ENCODE data around the gene ZNF655. TPM values are rescaled to one million over a fixed set of nuclear protein-coding genes. Genes with fewer than 3 reads are reported as not detected.

The ZNF655 gene
- polyA plus RNA-seq, 1 donor (not counting 4 experiments of a cell fraction or from before 2014, with no cell fraction given): 71.1 TPM

GRCh38 chr7:99605527-99605926 is 47.1 kb downstream of the ZNF655 start:
- Histone ChIP-seq H3K9me3 (ENCODE audit: control insufficient read depth, low read depth, low read length) (no peaks in the 10 kb centered on the region), H2AFZ (ENCODE audit: control insufficient read depth, low read length) (no peak overlapping the region), H3K36me3 (ENCODE audit: control insufficient read depth in 2 of 2, extremely low read depth in 1 of 2, insufficient read depth in 2 of 2, low read length in 2 of 2) (no peaks in the 10 kb centered on the region), H3K27me3 (ENCODE audit: control insufficient read depth, extremely low read depth, insufficient read depth, low read length) (no peaks in the 10 kb centered on the region), H3K27ac (ENCODE audit: control insufficient read depth, insufficient read depth, low read length) (no peak overlapping the region), H3K9ac (ENCODE audit: control insufficient read depth, extremely low read depth, insufficient read depth, low read length) (no peak overlapping the region), H4K20me1 (ENCODE audit: control insufficient read depth, extremely low read depth, insufficient read depth, low read length) (no peaks in the 10 kb centered on the region), H3K4me2 (ENCODE audit: control insufficient read depth, extremely low read depth, insufficient read depth, low read depth, low read length) (no peak overlapping the region), H3K4me1 (ENCODE audit: control insufficient read depth, extremely low read depth, insufficient read depth, low read length) (no peaks in the 10 kb centered on the region), H3K79me2 (ENCODE audit: control insufficient read depth, insufficient read depth, low read length) (no peaks in the 10 kb centered on the region), H3K4me3 (ENCODE audit: control insufficient read depth in 2 of 3, extremely low read depth in 1 of 3, insufficient read depth in 2 of 3, low read depth in 1 of 3, low read length in 3 of 3) (no peak overlapping the region), H3K9me1 (ENCODE audit: control insufficient read depth, extremely low read depth, insufficient read depth, low read length) (no peaks in the 10 kb centered on the region)
- no peak for FAIRE-seq
- DNase-seq (ENCODE audit: low read depth, low spot score): no peak
- dilution Hi-C loops (cut with MboI; ENCODE audit: extremely low pct_ligation_motif_present, low sequenced_read_pairs): no loop called here
- TF ChIP-seq CTCF (optimal IDR thresholded peaks at IDR 0.05 in 1 of 3, IDR thresholded peaks at IDR 0.05 in 1 of 3, conservative IDR thresholded peaks at IDR 0.05 in 1 of 3; ENCODE audit: extremely low read depth in 1 of 3, insufficient read depth in 2 of 3, low read length in 3 of 3) (no peak), EZH2 (IDR thresholded peaks at IDR 0.05; ENCODE audit: low read length) (no peak)

DNA sequence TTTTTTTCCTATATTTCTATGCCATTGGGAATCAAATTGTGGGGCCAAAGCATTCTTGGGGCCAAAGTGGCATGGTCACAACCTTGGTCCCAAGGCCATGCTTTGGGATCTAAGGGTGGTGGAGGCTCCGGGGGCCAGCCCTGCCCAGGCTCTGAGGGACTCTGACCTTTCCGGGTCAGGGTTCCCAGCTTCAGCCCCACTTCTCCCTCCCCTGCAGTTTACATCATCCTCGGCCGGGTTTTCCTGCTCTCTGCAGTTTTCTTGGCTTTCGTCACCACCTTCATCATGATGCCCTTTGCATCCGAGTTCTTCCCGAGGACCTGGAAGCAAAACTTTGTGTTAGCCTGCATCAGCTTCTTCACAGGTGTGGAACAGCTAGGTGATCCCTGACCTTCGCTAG is 48.1 kb downstream of the ZNF655 start:
- Histone ChIP-seq H3K27me3 (ENCODE audit: control insufficient read depth, extremely low read depth, insufficient read depth, low read length) (no peaks in the 10 kb centered on the region), H3K9ac (ENCODE audit: control insufficient read depth, extremely low read depth, insufficient read depth, low read length) (no peak overlapping the region), H3K79me2 (ENCODE audit: control insufficient read depth, insufficient read depth, low read length) (no peaks in the 10 kb centered on the region), H3K9me1 (ENCODE audit: control insufficient read depth, extremely low read depth, insufficient read depth, low read length) (no peaks in the 10 kb centered on the region), H3K9me3 (ENCODE audit: control insufficient read depth, low read depth, low read length) (no peaks in the 10 kb centered on the region), H2AFZ (ENCODE audit: control insufficient read depth, low read length) (no peak overlapping the region), H3K27ac (ENCODE audit: control insufficient read depth, insufficient read depth, low read length) (no peak overlapping the region), H3K4me1 (ENCODE audit: control insufficient read depth, extremely low read depth, insufficient read depth, low read length) (no peaks in the 10 kb centered on the region), H4K20me1 (ENCODE audit: control insufficient read depth, extremely low read depth, insufficient read depth, low read length) (no peaks in the 10 kb centered on the region), H3K4me3 (ENCODE audit: control insufficient read depth in 2 of 3, extremely low read depth in 1 of 3, insufficient read depth in 2 of 3, low read depth in 1 of 3, low read length in 3 of 3) (no peak overlapping the region), H3K4me2 (ENCODE audit: control insufficient read depth, extremely low read depth, insufficient read depth, low read depth, low read length) (no peak overlapping the region), H3K36me3 (ENCODE audit: control insufficient read depth in 2 of 2, extremely low read depth in 1 of 2, insufficient read depth in 2 of 2, low read length in 2 of 2) (no peaks in the 10 kb centered on the region)
- FAIRE-seq (no peak), DNase-seq (ENCODE audit: low read depth, low spot score) (no peak)
- TF ChIP-seq CTCF (optimal IDR thresholded peaks at IDR 0.05 in 1 of 3, IDR thresholded peaks at IDR 0.05 in 1 of 3, conservative IDR thresholded peaks at IDR 0.05 in 1 of 3; ENCODE audit: extremely low read depth in 1 of 3, insufficient read depth in 2 of 3, low read length in 3 of 3) (no peak), EZH2 (IDR thresholded peaks at IDR 0.05; ENCODE audit: low read length) (no peak)
- dilution Hi-C loops (cut with MboI; ENCODE audit: extremely low pct_ligation_motif_present, low sequenced_read_pairs): no loop called here
